GM19452 (cell line): ENCODE results near the gene TAF11L2.
"Not testable (repeated sequence)": the region's sequence is repeated elsewhere in the genome, so short reads cannot be mapped to it uniquely, and the experiment has no call there.

Source experiments
- ATAC-seq: cut with Tn5 transposase; IDR thresholded peaks from one replicate; pipeline ENCODE4 v1.9.1; 2021; ENCODE audit not compliant: unreplicated experiment

Gene TAF11L2

DNA sequence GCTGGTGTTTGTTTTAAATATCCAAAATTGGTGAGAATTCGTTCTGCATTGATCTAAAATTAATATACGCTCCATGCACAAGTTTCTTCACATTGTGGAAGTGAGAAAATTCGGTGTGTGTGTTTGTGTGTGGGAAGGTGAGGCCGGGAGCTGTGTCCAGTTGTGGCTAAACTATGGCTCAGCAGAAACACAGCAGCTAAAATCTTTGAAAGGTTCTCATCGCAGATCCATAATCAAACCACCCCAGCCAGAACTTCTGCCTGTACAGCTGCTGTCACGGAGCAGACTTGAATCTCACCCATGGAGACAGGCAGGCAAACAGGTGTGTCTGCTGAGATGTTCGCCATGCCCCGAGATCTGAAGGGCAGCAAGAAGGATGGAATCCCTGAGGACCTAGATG is at the start of gene TAF11L2:
Gene TAF11L2 (plus strand): TSS at position 301 of the 400 bp plus-strand sequence.
- not testable (repeated sequence) for ATAC-seq

DNA sequence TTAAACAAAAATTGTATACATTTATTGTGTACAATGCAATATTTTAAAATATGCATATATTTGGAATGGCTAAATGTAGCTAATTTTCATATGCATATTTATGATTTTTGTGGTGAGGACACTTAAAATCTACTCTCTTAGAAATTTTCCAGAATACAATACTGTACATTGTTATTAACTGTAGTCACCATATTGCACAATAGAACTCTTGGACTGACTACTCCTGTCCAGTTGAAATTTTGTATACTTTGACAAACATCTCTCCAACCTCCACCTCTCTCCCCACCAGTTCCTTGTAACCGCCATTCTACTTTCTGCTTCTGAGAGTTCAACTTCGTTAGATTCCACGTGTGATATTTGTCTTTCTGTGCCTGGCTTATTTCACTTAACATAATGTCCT is 49.2 kb upstream of the TAF11L2 start:
- no peak for ATAC-seq

DNA sequence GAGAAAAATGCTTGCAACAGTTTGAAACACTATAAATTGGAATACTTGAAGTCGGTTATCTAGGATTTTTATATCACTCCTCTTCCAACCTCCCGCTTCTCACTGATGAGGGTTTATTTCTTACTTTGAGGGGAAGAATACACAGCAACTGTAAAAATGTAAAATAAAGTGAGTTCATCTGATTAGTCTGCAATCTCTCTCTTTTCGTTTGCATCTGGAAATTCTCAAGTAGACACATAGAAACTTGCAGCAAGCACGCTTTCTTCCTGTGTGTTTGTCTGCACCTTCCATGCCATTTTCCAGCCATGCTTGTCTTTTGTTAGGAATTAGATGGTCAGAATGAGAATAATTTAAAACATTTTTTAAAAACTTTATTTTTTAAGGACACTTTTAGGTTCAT is 45.1 kb upstream of the TAF11L2 start:
- ATAC-seq: no peak

DNA sequence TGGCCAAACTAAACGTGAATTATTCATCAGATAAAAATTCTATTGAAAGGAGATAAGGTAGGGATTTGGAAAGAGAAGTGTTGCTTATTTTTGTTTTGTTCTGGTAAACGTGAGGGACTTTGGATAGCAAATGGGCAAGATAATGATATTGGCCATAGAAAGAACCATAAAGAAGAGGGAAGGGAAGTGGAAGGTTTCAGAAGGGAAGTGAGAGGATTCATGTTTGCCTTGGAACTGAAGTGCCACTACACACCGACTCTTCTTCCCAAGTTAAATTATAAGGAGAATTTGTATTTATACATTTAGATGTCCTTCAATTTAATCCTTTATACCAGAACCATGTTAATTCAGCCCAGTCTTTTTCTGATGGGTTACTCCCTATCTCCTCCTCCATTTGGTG is 42.1 kb upstream of the TAF11L2 start:
- ATAC-seq: no peak

DNA sequence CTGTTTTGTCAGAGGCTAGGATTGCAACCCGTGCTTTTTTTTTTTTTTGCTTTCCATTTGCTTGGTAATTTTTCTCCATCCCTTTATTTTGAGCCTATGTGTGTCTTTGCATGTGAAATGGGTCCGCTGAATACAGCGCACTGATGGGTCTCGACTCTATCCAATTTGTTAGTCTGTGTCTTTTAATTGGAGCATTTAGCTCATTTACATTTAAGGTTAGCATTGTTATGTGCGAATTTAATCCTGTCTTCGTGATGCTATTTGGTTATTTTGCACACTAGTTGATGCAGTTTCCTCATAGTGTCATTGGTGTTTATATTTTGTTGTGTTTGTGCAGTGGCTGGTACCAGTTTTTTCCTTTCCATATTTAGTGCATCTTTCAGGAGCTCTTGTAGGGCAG is 36.2 kb upstream of the TAF11L2 start:
- no peak for ATAC-seq

DNA sequence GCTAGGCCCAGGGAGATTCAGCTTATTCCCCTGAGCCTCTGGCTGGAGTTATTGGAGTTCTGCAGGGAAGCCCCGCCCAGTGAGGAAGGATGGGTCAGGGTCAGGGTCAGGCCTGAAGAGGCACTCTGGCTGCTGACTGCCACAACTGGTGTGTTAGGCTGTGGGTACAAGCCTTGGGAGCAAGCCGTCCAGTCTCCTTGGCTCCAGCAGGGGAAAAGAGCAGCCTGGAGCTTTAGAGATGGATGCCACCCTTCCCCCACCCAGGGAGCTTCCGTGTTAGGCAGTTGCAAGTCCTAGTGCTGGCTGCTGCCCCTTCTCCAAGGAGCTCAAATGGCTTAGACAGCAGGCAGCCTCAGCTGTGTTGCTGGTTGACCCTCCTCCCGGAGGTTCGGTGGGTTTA is 34.4 kb upstream of the TAF11L2 start:
- no peak for ATAC-seq

DNA sequence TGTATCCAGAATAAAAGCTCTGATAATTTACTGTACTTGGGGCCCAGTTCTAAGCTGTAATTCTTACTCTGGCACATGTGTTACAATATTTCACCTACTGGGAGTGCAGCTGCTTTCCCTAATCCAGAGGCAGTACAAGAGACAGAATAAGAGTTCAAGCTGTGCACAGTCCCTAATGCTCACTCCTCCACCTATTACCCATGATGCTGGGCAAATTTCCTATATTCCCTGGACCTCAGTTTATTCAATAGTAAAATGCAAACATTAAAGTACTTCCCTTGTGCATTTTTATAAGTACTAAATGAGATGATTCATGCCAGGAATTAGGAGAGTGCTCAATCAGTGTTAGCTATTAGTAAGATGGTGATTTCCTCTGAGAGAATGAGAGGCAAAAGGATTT is 28.0 kb upstream of the TAF11L2 start:
- no peak for ATAC-seq

DNA sequence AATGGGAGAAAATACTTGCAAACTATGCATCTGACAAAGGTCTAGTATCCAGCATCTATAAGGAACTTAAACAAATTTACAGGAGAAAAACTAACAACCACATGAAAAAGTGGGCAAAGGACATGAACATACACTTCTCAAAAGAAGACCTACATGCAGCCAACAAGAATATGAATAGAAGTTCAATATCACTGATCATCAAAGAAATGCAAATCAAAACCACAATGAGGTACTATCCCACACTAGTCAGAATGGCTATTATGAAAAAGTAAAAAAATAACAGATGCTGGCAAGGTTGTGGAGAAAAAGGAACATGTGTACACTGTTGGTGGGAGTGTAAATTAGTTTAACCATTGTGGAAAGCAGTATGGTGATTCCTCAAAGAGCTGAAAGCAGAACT is 23.0 kb upstream of the TAF11L2 start:
- ATAC-seq: not testable (repeated sequence)

DNA sequence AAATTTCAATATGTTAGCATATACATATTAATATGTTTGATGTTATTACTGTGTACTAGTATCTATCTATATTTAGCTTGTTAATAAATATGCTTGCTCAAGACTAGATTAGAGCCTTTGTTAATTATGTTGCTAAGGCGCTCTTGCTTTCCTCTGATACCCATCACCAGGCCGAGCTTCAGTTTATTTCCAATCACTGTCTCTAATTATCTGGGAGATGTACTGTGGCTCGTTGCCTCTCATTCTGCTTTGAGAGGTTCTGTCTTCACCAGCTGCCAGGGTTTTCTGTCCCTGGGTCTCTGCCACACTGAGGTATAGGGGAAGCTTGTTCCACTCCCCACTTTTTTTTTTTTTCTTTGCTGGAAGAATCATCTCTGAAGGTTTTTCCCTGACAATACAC is 21.0 kb upstream of the TAF11L2 start:
- no peak for ATAC-seq

DNA sequence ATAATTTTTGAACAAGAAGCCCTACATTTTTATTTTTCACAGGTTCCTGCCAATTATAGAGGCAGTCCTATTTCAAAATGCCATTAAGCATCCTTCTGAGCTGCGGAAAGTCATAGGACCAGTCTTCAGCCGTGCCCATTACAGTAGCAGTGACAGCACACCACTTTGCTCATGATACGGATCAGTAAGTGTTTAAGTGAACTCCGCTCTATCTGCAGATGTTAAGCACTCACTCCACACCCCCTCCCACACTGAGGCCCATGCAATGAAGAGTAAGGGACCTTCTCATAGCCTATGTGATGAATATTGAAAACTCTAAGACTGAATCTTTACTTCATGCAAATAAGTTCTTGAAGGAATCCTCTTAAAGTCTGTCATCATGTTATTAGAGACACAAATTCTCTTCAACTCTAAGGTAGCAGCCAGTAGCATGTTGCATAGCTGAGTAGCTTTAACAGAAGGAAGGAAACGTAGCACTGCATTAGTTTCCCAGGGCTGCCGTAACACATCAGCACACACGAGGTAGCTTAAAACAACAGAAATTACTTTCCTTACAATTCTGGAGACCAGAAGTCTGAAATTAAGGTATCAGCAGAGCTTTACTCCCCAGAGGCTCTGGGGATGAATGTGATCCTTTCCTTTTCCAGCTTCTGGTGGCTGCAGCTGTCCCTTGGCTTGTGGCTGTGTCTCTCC is 20.3 kb upstream of the TAF11L2 start:
- no peak for ATAC-seq

DNA sequence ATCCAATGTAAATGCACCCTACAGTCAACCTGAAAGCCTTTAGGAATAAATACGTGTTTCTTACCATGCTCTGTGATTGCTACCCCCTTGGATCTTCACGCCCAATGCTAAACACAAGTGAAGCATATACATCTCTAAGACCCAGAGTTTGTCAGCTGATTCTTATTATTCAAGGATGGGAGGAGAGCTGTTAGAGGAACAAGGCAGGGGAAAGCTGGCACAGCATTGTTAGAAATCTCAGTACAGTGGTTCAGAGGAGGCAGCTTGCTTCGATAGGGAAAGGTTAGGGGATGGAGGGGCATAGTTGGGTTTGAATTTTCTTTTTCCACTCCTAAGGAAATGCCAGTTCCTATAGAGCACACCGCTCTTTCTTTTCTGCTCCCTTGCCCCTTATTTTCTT is 16.7 kb upstream of the TAF11L2 start:
- no peak for ATAC-seq

DNA sequence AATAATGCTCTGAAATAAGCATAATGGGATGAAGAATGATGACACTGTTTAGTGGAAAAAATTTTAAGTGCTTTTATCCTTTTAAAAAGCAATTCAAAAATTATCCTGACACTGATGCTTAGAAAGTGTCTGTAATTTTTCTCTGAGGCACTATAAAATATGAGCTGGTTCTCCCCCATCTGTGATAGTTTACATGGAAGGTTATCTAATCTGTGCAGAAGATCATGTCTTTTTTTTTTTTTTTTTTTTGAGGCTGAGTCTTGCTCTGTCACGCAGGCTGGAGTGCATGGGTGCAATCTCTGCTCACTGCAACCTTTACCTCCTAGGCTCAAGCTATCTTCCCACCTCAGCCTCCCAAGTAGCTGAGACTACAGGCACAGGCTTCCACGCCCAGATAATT is 15.2 kb upstream of the TAF11L2 start:
- no peak for ATAC-seq

DNA sequence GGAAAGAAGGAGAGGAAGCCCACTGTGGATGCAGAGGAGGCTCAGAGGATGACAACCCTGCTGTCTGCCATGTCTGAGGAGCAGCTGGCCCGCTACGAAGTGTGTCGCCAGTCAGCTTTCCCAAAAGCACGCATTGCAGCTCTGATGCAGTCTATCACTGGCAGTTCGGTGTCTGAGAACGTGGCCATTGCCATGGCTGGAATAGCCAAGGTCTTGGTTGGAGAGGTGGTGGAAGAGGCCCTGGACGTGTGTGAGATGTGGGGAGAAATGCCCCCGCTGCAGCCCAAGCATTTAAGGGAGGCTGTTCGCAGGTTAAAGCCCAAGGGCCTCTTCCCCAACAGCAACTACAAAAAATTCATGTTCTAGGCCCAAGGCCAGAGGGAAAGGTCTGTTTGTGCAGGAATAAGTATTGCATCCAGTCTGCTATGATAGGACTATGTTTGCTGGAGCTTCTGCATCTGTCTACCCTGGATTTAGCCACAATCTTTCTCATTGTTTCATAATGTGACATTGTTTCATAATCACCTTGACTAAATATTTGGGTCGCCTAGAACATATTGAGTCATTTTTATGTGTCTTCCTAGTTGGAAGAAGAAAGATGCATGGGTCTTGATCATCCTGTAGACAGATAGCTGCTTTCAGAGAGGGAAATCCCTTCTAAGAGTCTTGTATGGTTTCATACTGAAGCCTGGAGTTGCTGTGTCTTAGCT is 11.4 kb upstream of the TAF11L2 start:
- ATAC-seq: not testable (repeated sequence)

DNA sequence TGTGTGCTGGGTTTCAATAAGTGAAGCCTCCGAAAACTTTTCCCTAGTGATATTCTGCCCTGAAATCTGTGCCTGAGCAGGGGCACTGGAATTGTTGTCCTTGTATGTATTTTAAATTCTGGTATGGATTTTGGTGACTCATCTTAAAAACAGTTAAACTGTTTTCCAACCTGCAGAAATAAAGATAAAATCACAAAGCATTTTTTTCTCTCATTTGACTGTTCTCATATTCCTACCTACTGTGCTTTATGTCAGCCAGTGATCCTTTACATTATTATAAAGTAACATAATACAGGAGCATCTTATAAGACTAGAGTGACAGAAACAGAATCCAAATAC is 10.9 kb upstream of the TAF11L2 start:
- ATAC-seq: no peak

DNA sequence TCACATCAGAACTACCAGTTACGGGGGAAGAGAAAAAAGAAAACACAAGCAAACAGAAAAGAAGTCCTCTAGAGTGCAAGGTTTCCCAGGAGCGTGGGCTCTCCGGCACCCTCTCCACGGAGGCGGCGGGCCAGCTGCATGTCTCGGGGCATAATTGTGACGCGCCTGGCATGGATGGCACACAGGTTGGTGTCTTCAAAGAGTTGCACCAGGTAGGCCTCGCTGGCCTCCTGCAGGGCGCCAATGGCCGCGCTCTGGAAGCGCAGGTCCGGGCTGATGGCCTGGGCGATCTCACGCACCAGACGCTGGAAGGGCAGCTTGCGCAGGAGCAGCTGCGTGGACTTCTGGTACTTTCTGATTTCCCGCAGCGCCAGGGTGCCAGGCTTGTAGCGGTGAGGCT is 6.8 kb upstream of the TAF11L2 start:
- ATAC-seq: not testable (repeated sequence)

DNA sequence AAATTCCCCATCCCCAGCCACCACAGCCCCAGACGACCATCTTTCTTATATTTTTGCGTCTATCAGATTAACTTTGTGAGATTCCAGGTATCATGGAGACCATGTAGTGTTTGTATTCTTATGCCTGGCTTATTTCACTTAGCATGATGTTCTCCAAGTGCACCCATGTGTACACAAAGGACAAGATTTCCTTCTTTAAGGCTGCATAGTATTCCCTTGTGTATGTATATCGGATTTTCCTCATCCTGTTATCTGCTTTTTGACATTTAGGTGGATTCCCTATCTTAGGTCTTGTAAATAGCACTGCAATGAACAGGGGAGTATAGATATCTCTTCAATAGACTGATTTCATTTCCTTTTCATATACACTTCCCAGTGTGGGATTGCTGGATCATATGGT is 5.3 kb upstream of the TAF11L2 start:
- no peak for ATAC-seq

DNA sequence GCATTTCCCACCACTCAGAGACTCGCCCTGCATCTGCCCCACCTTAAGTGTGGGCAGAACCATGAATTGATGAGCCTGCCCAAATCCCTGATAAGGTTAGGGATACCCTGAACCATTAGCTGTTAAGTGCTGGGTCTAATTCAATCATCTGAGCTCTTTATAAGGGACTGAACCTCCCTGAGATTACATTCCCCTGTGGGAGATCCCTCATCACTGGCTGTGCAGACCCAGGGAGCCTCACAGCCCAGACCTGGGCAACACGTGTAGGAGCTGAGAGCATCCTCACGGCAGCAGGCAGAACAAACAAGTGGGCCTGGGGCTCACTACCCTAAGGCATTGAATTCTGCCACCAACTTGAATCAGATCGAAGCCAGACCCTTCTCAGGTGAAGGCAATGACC is 585 bp upstream of the TAF11L2 start:
- no peak for ATAC-seq

DNA sequence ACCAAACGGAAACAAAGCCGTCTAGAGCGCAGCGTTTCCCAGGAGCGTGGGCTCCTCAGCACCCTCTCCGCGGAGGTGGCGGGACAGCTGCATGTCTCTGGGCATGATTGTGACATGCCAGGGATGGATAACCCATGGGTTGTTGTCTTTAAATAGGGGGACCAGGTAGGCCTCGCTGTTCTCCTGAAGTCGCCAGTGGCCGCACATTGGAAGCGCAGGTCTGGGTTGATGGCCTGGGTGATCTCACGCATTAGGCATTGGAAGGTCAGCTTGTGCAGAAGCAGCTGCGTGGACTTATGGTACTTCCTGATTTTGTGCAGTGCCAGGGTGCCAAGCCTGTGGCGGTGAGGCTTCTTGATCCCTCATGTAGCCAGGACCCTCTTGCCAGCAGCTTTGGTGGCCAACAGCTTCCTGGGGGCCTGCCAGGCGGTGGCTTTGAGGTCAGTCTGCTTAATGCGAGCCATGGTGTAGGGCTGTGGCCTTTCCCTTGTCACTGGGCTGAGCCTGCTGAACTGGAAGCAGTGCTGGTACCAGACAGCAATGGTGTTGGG is 13.8 kb downstream of the TAF11L2 start:
- ATAC-seq: no peak

DNA sequence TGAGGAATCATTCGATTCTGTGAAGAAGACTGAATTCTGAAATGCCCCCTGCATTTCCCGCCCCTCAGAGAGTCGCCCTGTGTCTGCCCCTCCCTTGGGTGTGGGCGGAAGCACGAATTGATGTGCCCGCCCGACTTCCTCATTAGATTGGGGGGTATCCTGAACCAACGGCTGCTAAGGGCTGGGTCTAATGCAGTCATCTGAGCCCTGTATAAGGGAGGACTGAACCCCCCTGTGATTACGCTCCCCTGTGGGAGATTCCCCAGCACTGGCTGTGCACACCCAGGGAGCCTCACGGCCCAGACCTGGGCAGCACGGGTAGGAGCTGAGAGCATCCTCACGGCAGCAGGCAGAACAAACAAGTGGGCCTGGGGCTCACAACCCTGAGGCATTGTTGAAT is 19.5 kb downstream of the TAF11L2 start:
- ATAC-seq: not testable (repeated sequence)

DNA sequence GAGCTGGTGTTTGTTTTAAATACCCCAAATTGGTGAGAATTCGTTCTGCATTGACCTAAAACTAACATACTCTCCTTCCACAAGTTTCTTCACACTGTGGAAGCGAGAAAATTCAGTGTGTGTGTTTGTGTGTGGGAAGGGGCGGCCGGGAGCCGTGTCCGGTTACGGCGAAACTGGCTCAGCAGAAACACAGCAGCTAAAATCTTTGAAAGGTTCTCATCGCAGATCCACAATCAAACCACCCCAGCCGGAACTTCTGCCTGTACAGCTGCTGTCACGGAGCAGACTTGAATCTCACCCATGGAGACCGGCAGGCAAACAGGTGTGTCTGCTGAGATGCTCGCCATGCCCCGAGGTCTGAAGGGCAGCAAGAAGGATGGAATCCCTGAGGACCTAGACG is 20.0 kb downstream of the TAF11L2 start, which contains the start of gene TAF11L3:
Gene TAF11L3 (plus strand): TSS at position 301 of the 400 bp plus-strand sequence.
- not testable (repeated sequence) for ATAC-seq

DNA sequence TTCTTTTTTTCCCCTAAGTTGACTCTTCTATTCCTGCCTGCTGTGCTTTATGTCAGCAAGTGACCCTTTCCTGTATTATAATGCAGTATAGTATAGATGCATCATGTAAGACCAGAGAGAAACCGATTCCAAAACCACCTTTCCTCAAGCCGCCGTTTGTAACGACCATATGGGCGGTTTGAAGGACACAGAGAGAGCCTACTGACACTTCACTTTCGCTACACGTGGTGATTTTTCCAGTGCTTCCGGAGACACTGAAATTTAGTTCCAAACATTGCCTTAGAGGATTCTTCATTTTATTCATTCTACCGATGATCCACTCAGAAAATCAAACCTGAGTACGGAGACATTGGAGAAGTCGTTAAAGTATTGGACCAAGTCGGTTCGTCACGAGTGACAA is 21.5 kb downstream of the TAF11L2 start:
- not testable (repeated sequence) for ATAC-seq

DNA sequence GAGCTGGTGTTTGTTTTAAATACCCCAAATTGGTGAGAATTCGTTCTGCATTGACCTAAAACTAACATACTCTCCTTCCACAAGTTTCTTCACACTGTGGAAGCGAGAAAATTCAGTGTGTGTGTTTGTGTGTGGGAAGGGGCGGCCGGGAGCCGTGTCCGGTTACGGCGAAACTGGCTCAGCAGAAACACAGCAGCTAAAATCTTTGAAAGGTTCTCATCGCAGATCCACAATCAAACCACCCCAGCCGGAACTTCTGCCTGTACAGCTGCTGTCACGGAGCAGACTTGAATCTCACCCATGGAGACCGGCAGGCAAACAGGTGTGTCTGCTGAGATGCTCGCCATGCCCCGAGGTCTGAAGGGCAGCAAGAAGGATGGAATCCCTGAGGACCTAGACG is 23.5 kb downstream of the TAF11L2 start, which contains the start of gene TAF11L4:
Gene TAF11L4 (plus strand): TSS at position 301 of the 400 bp plus-strand sequence.
- not testable (repeated sequence) for ATAC-seq
